Mononuclear cell (primary cell): ENCODE results near the gene LILRA1. TPM values are rescaled to one million over a fixed set of nuclear protein-coding genes. Genes with fewer than 3 reads are reported as not detected.

Experiments used
- total RNA-seq: library from RNA; depleted of rRNA; stranded (reverse); fragments of >200 nt; gene quantifications from one replicate; pipeline ENCODE4 v1.2.3, GENCODE V29; 2012

Gene LILRA1
- total RNA-seq, 1 donor = 18.5 TPM

Other genes starting within 250 kb of the LILRA1 start
- gene LAIR1, start 228.7 kb upstream of the LILRA1 start, total RNA-seq = 40.7 TPM
- 0.31 TPM for gene TTYH1, start 178.2 kb upstream of the LILRA1 start, total RNA-seq
- 123 TPM for gene LENG8, start 144.4 kb upstream of the LILRA1 start, total RNA-seq
- gene LENG9, start 129.9 kb upstream of the LILRA1 start, total RNA-seq = 3.3 TPM
- gene CDC42EP5, start 120.3 kb upstream of the LILRA1 start, total RNA-seq = not detected
- gene LAIR2, start 90.8 kb upstream of the LILRA1 start, total RNA-seq = 2.8 TPM
- gene LILRA2, start 19.8 kb upstream of the LILRA1 start, total RNA-seq = 41.5 TPM
- gene LILRB1, start 36.9 kb downstream of the LILRA1 start, total RNA-seq = 13.6 TPM
- gene LILRB4, start 69.4 kb downstream of the LILRA1 start, total RNA-seq = 16.7 TPM
- not detected for gene KIR3DL3, start 130.8 kb downstream of the LILRA1 start, total RNA-seq
- 0.84 TPM for gene KIR2DL3, start 144.9 kb downstream of the LILRA1 start, total RNA-seq
- gene KIR2DL1, start 176.2 kb downstream of the LILRA1 start, total RNA-seq = 1.2 TPM
- gene KIR2DL4, start 210.0 kb downstream of the LILRA1 start, total RNA-seq = 0.31 TPM
- 1.6 TPM for gene KIR3DL1, start 222.8 kb downstream of the LILRA1 start, total RNA-seq
- 0.21 TPM for gene KIR2DS4, start 239.0 kb downstream of the LILRA1 start, total RNA-seq